ENCODE results near the gene OR5AN1. TPM values are rescaled to one million over a fixed set of nuclear protein-coding genes. Genes with fewer than 3 reads are reported as not detected.
"Not testable (repeated sequence)": the region's sequence is repeated elsewhere in the genome, so short reads cannot be mapped to it uniquely, and the experiment has no call there.

OR5AN1 gene, protein sequence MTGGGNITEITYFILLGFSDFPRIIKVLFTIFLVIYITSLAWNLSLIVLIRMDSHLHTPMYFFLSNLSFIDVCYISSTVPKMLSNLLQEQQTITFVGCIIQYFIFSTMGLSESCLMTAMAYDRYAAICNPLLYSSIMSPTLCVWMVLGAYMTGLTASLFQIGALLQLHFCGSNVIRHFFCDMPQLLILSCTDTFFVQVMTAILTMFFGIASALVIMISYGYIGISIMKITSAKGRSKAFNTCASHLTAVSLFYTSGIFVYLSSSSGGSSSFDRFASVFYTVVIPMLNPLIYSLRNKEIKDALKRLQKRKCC
- not detected in 2 replicates for total RNA-seq (2014; rRNA removed; shearing (Covaris generic))

GRCh38 chr11:59358595-59358994 lies at the start of gene OR5AN1:
OR5AN1 (plus strand) TSS chr11:59358895; CDS start chr11:59364459, 5,564 bp downstream.
- DNase-seq (ENCODE audit: low read depth): no peak

DNA sequence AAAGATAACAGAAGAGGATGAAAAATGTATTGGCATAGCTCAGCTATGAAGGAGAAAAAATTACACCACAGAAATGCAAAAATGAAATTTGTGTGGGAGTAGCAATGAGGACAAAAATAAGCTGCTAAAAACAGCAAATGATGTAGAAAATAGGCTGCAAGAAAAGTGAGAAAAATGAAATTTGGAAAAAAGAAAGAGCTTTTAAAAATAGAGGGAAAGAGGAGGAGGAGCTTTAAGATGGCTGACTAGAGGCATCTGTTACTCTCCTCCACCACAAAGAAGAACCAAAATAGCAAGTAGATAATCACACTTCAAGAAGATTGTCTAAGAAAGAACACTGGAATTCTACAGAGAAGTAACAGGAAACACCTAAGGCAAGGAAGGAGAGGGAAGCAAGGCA lies 23.7 kb upstream of the OR5AN1 start:
- DNase-seq (ENCODE audit: low read depth): no peak

GRCh38 chr11:59336176-59336575 lies 22.5 kb upstream of the OR5AN1 start:
- no peak for DNase-seq (ENCODE audit: low read depth)

GRCh38 chr11:59336931-59337330 lies 21.8 kb upstream of the OR5AN1 start:
- DNase-seq (ENCODE audit: low read depth): no peak

DNA sequence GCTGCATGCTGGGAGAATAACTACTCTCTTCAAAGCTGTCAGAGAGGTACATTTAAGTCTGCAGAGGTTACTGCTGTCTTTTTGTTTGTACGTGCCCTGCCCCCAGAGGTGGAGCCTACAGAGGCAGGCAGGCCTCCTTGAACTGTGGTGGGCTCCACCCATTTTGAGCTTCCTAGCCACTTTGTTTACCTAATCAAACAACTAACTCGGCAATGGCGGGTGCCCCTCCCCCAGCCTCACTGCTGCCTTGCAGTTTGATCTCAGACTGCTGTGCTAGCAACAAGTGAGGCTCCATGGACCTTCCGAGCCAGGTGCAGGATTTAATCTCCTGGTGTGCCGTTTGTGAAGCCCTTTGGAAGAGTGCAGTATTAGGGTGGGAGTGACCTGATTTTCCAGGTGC lies 9.0 kb upstream of the OR5AN1 start:
- DNase-seq (ENCODE audit: low read depth): not testable (repeated sequence)

DNA sequence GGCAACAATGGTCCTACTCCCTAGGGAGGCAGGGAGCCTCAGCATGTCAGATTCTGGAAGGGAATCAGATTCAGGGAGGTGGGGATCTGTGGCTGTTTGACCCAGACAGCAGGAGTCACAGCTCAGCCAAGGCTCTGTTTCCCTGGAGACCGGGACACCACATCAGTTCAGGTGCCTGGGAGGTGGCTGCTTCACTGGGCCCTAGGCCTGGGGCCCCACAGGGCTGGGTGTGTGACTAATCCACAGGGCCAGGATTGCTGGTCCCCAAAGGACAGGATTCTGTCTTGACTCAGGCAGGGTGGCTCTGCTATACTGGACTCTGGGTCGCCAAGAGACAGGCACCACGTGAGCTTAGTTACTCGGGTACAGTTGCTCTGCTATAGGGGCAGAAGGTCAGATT lies 3.5 kb upstream of the OR5AN1 start:
- DNase-seq (ENCODE audit: low read depth): no peak

DNA sequence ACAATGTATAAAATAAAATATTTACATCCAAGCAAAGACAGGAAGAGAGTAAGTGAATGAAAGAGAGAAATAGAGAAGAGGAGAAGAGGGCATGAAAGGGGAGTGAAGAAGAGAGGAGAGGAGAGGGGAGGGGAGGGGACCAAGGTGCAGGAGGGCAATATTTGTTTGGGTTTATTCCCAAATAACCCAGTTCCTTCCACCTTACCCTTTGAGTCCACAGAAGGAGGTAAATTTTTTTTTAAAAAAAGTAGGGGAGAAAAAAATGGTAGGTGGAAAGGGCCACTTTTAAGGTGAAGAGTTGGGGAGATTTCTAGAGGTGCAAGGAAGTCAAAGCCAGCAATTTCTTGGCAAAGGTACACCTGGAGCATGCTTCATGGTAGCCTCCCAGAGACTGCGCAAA lies 2.1 kb upstream of the OR5AN1 start:
- DNase-seq (ENCODE audit: low read depth): no peak

GRCh38 chr11:59358020-59358419 lies 675 bp upstream of the OR5AN1 start:
- DNase-seq (ENCODE audit: low read depth): no peak

DNA sequence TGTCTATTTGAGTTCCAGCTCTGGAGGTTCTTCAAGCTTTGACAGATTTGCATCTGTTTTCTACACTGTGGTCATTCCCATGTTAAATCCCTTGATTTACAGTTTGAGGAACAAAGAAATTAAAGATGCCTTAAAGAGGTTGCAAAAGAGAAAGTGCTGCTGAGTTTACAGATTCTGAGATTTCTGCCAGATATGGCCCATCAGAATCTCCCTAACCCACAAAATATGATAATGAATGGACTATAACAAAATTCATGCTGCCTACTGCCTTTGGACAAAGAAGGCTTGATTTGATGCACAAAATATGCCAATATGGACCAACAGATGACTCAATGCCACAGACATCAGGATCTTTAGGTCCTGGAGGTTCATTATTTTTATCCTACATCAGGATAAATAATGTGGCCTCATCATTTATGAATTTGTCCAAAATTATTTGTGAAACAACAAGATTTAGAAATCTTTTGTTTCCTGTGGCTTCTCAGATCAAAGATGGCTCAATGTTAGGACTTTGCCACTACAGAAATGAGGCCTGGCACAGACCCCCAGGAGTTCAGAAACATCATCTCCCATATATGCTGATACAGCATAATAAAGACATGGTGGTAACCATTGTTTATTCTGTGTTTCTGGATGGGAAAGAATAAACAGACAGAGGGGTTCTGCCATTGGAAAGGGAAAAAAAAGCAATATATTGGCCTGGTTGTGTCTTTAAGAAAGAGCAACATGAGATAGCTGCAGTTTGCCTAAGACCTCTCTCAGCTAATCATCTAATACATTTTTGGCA lies 6.7 kb downstream of the OR5AN1 start:
- DNase-seq (ENCODE audit: low read depth): no peak

GRCh38 chr11:59368238-59369022 lies 9.7 kb downstream of the OR5AN1 start:
- no peak for DNase-seq (ENCODE audit: low read depth)

- DNase-seq (ENCODE audit: low read depth): not testable (repeated sequence)
Observed at GRCh38 chr11:59372324-59372723, 13.6 kb downstream of the OR5AN1 start.

DNA sequence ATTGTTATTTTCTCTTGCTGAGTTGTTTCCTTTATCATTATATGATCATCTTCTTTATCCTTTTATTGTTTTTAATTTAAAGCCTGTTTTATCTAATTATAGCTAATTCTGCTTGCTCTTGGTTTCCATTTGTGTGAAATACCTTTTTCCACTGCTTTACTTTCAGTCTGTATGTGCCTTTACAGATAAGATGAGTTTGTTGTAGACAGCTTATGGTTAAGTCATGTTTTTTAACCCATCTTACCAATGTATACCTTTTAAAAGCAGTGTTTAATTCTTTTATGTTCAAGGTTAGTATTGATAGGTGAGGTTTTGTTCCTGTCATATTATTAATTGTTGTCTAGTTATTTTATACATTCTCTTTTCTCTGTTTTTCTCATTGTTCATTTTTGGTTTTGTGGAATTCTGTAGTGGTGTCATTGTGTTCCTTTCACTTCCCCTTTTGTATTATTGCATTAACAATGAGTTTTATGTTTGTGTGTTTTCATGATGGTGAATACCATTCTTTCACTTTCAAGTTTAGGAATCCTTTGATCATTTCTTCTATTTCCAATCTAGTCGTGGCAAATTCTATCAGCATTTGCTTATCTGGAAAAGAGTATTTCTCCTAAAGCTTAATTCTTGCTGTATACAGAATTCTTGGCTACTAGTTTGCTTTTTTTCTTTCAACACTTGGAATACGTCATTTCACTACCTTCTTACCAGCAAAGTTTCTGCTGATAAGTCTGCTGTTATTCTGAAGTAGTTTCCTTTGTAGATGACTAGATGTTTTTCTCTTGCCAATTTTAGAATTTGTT lies 21.8 kb downstream of the OR5AN1 start:
- DNase-seq (ENCODE audit: low read depth): no peak

DNA sequence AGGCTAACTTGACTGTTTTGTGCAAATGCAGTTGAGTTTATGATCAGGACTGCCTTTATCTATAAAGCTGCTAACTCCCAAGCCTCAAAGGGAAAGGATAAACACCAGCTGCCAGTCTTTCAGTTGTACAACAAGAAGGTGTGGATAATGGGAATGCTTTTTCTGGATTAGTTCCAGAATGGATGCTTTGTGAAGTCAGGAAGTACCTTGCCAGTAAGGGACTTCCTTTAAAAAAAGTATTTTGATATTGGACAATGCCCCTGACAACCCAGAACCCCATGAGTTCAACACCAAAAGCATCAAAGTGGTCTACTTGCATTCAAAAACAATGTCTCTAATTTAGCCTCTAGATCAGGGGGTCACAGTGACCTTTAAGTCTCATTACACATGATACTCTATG lies 35.5 kb downstream of the OR5AN1 start:
- no peak for DNase-seq (ENCODE audit: low read depth)

DNA sequence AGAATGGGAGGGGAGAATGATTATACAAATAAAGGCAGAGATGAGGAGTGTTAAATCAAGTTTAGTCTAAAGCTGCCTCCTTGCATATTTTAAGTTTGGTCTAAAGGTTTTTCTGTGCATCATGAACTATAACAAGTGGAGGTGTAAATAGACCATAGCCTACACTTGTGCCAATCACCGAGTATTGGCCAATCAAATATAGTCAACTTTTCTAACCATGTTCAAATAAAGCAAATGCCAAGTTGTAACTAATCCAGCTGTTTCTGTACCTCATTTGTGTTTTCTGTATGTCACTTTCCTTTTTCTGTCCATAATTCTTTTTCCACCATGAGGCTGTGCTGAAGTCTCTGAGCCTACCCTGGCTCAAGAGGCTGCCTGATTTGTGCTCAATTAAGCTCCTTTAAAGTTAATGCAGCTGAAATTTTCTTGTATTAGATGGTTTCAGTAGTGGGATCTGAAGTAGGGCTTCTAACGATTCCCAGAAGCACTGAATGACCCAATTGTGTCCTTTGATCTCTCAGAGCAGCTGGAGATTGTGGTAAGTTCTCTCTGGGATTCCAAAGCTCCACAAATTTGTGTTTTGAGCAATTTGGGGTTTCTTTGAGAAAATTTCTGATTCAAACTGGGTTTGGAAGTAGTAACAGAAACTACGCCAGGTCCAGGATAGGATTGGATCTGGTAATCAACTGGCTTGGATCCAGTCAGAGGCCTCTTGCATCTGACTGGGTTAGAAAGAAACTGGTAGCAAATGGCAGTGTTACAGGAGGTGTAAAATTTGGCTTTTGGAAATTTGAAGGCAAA lies 42.0 kb downstream of the OR5AN1 start:
- no peak for DNase-seq (ENCODE audit: low read depth)

GRCh38 chr11:59401262-59401552 lies 42.5 kb downstream of the OR5AN1 start:
- DNase-seq (ENCODE audit: low read depth): no peak

GRCh38 chr11:59403546-59403945 lies 44.9 kb downstream of the OR5AN1 start:
- DNase-seq (ENCODE audit: low read depth): no peak

DNA sequence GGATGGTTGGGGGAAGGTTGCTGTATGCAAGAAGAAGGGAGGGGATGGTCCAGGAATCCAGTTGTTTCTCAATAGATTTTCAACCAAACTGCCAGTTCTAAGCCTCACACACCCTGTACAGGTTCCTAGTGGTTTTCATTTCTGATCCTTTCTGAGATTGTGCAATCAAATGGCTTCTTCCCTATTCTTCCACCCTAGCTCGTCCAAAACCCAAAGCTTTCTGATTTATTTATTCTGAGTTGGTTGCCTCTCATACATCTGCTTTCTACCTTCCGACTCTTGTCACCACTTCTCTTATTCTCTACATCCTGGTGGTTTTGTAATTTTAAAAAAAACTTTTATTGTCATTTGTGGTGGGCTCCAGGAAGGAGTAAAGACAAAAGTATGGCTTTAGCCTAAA lies 55.0 kb downstream of the OR5AN1 start:
- no peak for DNase-seq (ENCODE audit: low read depth)

DNA sequence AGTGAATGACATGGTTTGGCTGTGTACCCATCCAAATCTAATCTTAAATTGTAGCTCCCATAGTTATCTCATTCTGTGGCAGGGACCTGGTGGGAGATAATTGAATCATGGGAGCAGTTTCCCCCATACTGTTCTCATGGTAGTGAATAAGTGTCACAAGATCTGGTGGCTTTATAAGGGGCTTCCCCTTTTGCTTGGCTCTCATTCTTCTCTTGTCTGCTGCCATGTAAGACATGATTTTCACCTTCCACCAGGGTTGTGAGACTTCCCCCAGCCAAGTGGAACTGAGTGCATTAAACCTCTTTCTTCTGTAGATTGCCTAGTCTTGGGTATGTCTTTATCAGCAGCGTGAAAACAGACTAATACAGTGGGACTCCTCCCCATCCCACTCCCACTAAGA lies 56.4 kb downstream of the OR5AN1 start:
- DNase-seq (ENCODE audit: low read depth): no peak

GRCh38 chr11:59416613-59417012 lies 57.9 kb downstream of the OR5AN1 start:
- DNase-seq (ENCODE audit: low read depth): no peak

- no peak for DNase-seq (ENCODE audit: low read depth)
Observed at GRCh38 chr11:59417023-59417422, 58.3 kb downstream of the OR5AN1 start.

GRCh38 chr11:59418156-59418555 lies 59.5 kb downstream of the OR5AN1 start:
- DNase-seq (ENCODE audit: low read depth): no peak

Data from M059J (cell line).